Dedifferentiated amniotic fluid mesenchymal stem cell (primary cell): ENCODE measurements around the gene MAPK1IP1L.
"Not testable (repeated sequence)": the region's sequence is repeated elsewhere in the genome, so short reads cannot be mapped to it uniquely, and the experiment has no call there.

Source experiments
- DNase-seq: peaks from one replicate; pipeline ENCODE4 v3.0.0-alpha.2; 2016; ENCODE audit errors: extremely low spot score

MAPK1IP1L gene

GRCh38 chr14:55051423-55052268 lies at the start of gene MAPK1IP1L:
Gene MAPK1IP1L (plus strand): TSS chr14:55051647. CDS start chr14:55061684, 10,037 bp downstream.
- DNase-seq = peak; percentile 78

- no peak for DNase-seq
Observed at GRCh38 chr14:55005071-55005470, 46.4 kb upstream of the MAPK1IP1L start.

GRCh38 chr14:55015006-55015405 lies 36.4 kb upstream of the MAPK1IP1L start:
- DNase-seq = no peak

- no peak for DNase-seq
Observed at GRCh38 chr14:55019968-55020554, 31.4 kb upstream of the MAPK1IP1L start.

GRCh38 chr14:55024365-55024764 lies 27.1 kb upstream of the MAPK1IP1L start:
- DNase-seq = not testable (repeated sequence)

- no peak for DNase-seq
Observed at GRCh38 chr14:55025948-55026347, 25.5 kb upstream of the MAPK1IP1L start.

- DNase-seq = no peak
Observed at GRCh38 chr14:55026441-55026792, 25.0 kb upstream of the MAPK1IP1L start.

- DNase-seq = peak; percentile 84
Observed at GRCh38 chr14:55026793-55027561, 24.5 kb upstream of the MAPK1IP1L start, which contains the start of the genes SOCS4 and WDHD1. Gene SOCS4 (plus strand): TSS chr14:55027236. CDS start chr14:55043042, 15,806 bp downstream. Gene WDHD1 (minus strand): TSS chr14:55027099. CDS start chr14:55026787, 312 bp downstream.

GRCh38 chr14:55028066-55028465 lies 23.4 kb upstream of the MAPK1IP1L start:
- no peak for DNase-seq

GRCh38 chr14:55028476-55028875 lies 23.0 kb upstream of the MAPK1IP1L start:
- no peak for DNase-seq

GRCh38 chr14:55031190-55031589 lies 20.3 kb upstream of the MAPK1IP1L start:
- DNase-seq = no peak

GRCh38 chr14:55037995-55038394 lies 13.5 kb upstream of the MAPK1IP1L start:
- not testable (repeated sequence) for DNase-seq

- DNase-seq = no peak
Observed at GRCh38 chr14:55038708-55039107, 12.7 kb upstream of the MAPK1IP1L start.

GRCh38 chr14:55043528-55043927 lies 7.9 kb upstream of the MAPK1IP1L start:
- no peak for DNase-seq

GRCh38 chr14:55045087-55045486 lies 6.4 kb upstream of the MAPK1IP1L start:
- no peak for DNase-seq

GRCh38 chr14:55047301-55048053 lies 4.0 kb upstream of the MAPK1IP1L start:
- no peak for DNase-seq

- no peak for DNase-seq
Observed at GRCh38 chr14:55048900-55049436, 2.5 kb upstream of the MAPK1IP1L start.

- no peak for DNase-seq
Observed at GRCh38 chr14:55051165-55051422, 353 bp upstream of the MAPK1IP1L start.

GRCh38 chr14:55052269-55052930 lies 953 bp downstream of the MAPK1IP1L start:
- DNase-seq = peak; percentile 30

GRCh38 chr14:55053018-55053417 lies 1.6 kb downstream of the MAPK1IP1L start:
- DNase-seq = no peak

GRCh38 chr14:55053500-55053899 lies 2.1 kb downstream of the MAPK1IP1L start:
- DNase-seq = no peak
